K562 (cell line): Measurements from ENCODE around the gene TPGS2. TPM values are rescaled to one million over a fixed set of nuclear protein-coding genes. Genes with fewer than 3 reads are reported as not detected.

Experiments
- ATAC-seq: fragments of 200-7000 bp; cut with Tn5 transposase; 3 replicates; pipeline ENCODE4 v1.9.1; 2020; ENCODE audit warnings: moderate library complexity
- BruUV-seq: library from RNA; stranded (reverse); fragments of 400-500 nt; replicated peaks from 2 replicates; lab custom pipeline; 2021; lab: Mats Ljungman, UMichigan
- CTCF ChIA-PET: fragments of 300-600 bp; formaldehyde crosslinking; extraction: SDS; loops from one replicate; lab custom pipeline; 2021; ENCODE audit warnings: low intra/inter-chr PET ratio; lab: Yijun Ruan, JAX
- POLR2A ChIA-PET: fragments of 300-600, 350-650 bp; sonication (Branson Sonifier 250); formaldehyde crosslinking; extraction: SDS; loops from one replicate; lab custom pipeline; 2021; ENCODE audit warnings: antibody characterized with exemption, inconsistent platforms; lab: Yijun Ruan, JAX
- DNase-seq, 4 experiments: peaks; one replicate each; pipeline versions ENCODE4 v3.0.0 to v3.0.0-alpha.2; 2011 to 2018; ENCODE audit warnings: low spot score in 3 of 4, mixed read lengths in 3 of 4; ENCODE audit errors: extremely low read depth in 1 of 4
- FAIRE-seq: peaks from 2 replicates; lab custom pipeline; 2011; peaks lifted over from hg19 to GRCh38; lab: Jason Lieb, UNC
- H2AFZ ChIP-seq: 2 replicates; pipeline ENCODE4 v1.6.0; 2011; ENCODE audit warnings: low read depth, low read length, control low read depth, inconsistent platforms
- H3K27ac ChIP-seq: fragments of 200-600 bp; 3 replicates; pipeline ENCODE4 v1.8.0; 2011; ENCODE audit warnings: low read depth, mild to moderate bottlenecking, control low read depth, inconsistent platforms, low read length, moderate library complexity, mixed read lengths; ENCODE audit errors: extremely low read depth
- H3K27me3 ChIP-seq, 2 experiments: fragments of 300-600 bp in 1 of 2; 2 replicates in 1 of 2; 3 replicates in 1 of 2; pipeline versions ENCODE4 v1.6.0 to v1.8.0; 2011; ENCODE audit warnings: inconsistent platforms in 2 of 2, low read length in 2 of 2, mild to moderate bottlenecking in 1 of 2, mixed read lengths in 1 of 2, moderate library complexity in 1 of 2; ENCODE audit not compliant: control insufficient read depth in 2 of 2, insufficient read depth in 2 of 2
- H3K36me3 ChIP-seq: fragments of 300-600 bp; 3 replicates; pipeline ENCODE4 v1.8.0; 2011; ENCODE audit warnings: mild to moderate bottlenecking, low read length, inconsistent platforms; ENCODE audit not compliant: control insufficient read depth, insufficient read depth
- H3K4me1 ChIP-seq, 2 experiments: fragments of 200-600 bp in 1 of 2; replicated peaks in 1 of 2; 2 replicates in 1 of 2; 3 replicates in 1 of 2; pipeline versions ENCODE4 v1.5.1 to v1.8.0; 2011; ENCODE audit warnings: inconsistent platforms in 2 of 2, low read length in 2 of 2, mild to moderate bottlenecking in 1 of 2, mixed read lengths in 1 of 2, moderate library complexity in 1 of 2; ENCODE audit not compliant: control insufficient read depth in 2 of 2, insufficient read depth in 2 of 2
- H3K4me2 ChIP-seq: 2 replicates; pipeline ENCODE4 v1.6.1; 2011; ENCODE audit warnings: low read length, control low read depth, inconsistent platforms, mixed read lengths; ENCODE audit not compliant: insufficient read depth
- H3K4me3 ChIP-seq: fragments of 200-600 bp; sonication (generic), shearing (Covaris generic); 2 replicates; pipeline ENCODE4 v1.5.1; 2016; ENCODE audit warnings: control low read depth, inconsistent platforms
- H3K79me2 ChIP-seq: fragments of 200-600 bp; 3 replicates; pipeline ENCODE4 v1.8.0; 2011; ENCODE audit warnings: low read length, inconsistent platforms; ENCODE audit not compliant: control insufficient read depth, insufficient read depth
- H3K9ac ChIP-seq, 2 experiments: 2 replicates each; pipeline versions ENCODE4 v1.6.0 to v1.6.1; 2011; ENCODE audit warnings: low read depth in 2 of 2, low read length in 2 of 2, control low read depth in 1 of 2, inconsistent platforms in 1 of 2, mild to moderate bottlenecking in 1 of 2, mixed read lengths in 1 of 2; ENCODE audit not compliant: insufficient read depth in 1 of 2
- H3K9me1 ChIP-seq: one replicate; pipeline ENCODE4 v1.6.0; 2011; ENCODE audit warnings: inconsistent platforms, mild to moderate bottlenecking, low read length, moderate library complexity; ENCODE audit not compliant: control insufficient read depth, insufficient read depth
- H3K9me3 ChIP-seq: replicated peaks from 2 replicates; pipeline ENCODE4 v1.5.1; 2011; ENCODE audit warnings: low read depth, low read length, inconsistent platforms; ENCODE audit not compliant: control insufficient read depth, insufficient read depth
- H4K20me1 ChIP-seq: replicated peaks from 2 replicates; pipeline ENCODE4 v1.6.1; 2011; ENCODE audit warnings: low read length, inconsistent platforms, mixed read lengths; ENCODE audit not compliant: control insufficient read depth, insufficient read depth
- MTA1 ChIP-seq: fragments of 450-650 bp; IDR thresholded peaks from 2 replicates; pipeline ENCODE4 v1.6.1; 2017; ENCODE audit warnings: borderline replicate concordance
- WGBS: fragments of 100-300 bp; shearing (Covaris generic); methylation state at CpG from one replicate; pipeline ENCODE4 v1.1.6; 2016; ENCODE audit warnings: low coverage, mixed read lengths; ENCODE audit not compliant: insufficient coverage; ENCODE audit errors: missing lambda C conversion rate; 5-methylcytosine and 5-hydroxymethylcytosine counted together
- in situ Hi-C: fragments of 300-500 bp; cut with MboI; formaldehyde crosslinking; loops from 4 replicates; pipeline ENCODE4 v1.15.0; 2018; ENCODE audit warnings: inconsistent platforms, mixed read lengths
- intact Hi-C: fragments of 100-400 bp; cut with micrococcal nuclease; formaldehyde crosslinking; loops from 2 replicates; pipeline ENCODE4 v1.14.2; 2022
- polyA plus RNA-seq, 8 experiments: library from polyadenylated mRNA; depleted of rRNA in 4 of 8; stranded (reverse) in 5 of 8; unstranded in 3 of 8; fragments of >200 nt; fragmentation: Nextera tagmentation in 2 of 8; fragmentation: Illumina TruSeq in 1 of 8; extraction: Ambion mirVana in 2 of 8; extraction: Trizol in 1 of 8; gene quantifications; 2 replicates each; pipeline versions ENCODE4 v1.2.1 to v1.2.3, GENCODE V29; 2011 to 2014; ENCODE audit warnings: inconsistent platforms in 1 of 8, missing spikeins in 1 of 8
- total RNA-seq, 7 experiments: library from RNA; depleted of rRNA in 6 of 7; stranded (reverse); fragments of >200 nt in 6 of 7; fragmentation: Illumina TruSeq in 2 of 7; extraction: Trizol in 2 of 7; gene quantifications; 2 replicates each; pipeline versions ENCODE4 v1.2.1 to v1.2.3, GENCODE V29; 2011 to 2021; ENCODE audit warnings: low replicate concordance in 1 of 7
- TF ChIP-seq, protein P1 (sequence below): fragments of 250-450 bp; sonication (Bioruptor Pico); IDR thresholded peaks from 2 replicates; pipeline ENCODE4 v1.8.0; 2022; ENCODE audit warnings: inconsistent platforms, mild to moderate bottlenecking, moderate library complexity, borderline replicate concordance
- TF ChIP-seq, protein P2 (sequence below), 2 experiments: fragments of 450-650 bp; IDR thresholded peaks; 2 replicates each; pipeline ENCODE4 v1.6.1; 2018; ENCODE audit warnings: mild to moderate bottlenecking in 2 of 2, low read depth in 1 of 2; ENCODE audit not compliant: partially characterized antibody in 2 of 2

Gene TPGS2
- total and polyA plus RNA-seq, 9 of the 15 experiments (the other 6 are each of a cell fraction or from before 2014, with no cell fraction given), result 94.2 to 449 (median 134) TPM

DNA sequence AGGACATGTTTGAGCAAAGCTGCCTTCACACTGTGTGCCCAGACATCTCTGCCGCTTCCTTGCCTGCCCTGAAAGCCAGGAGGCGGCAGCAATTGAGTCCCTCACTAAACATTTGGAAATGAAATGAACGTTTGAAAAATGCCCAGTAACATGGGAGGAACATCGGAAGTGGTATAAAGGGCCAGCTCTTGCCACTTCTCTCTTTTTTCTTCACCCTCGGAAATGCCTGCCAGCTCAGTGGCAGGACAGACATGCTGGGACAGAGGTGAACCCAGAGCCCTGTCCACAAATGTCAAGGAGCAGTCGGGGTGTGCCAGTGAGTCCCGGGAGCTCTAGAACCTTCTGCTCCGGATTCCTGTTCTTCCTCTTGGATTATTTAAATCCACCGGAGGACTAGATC is 46.1 kb downstream of the TPGS2 start (continued):
- TF ChIP-seq, protein P1, sequence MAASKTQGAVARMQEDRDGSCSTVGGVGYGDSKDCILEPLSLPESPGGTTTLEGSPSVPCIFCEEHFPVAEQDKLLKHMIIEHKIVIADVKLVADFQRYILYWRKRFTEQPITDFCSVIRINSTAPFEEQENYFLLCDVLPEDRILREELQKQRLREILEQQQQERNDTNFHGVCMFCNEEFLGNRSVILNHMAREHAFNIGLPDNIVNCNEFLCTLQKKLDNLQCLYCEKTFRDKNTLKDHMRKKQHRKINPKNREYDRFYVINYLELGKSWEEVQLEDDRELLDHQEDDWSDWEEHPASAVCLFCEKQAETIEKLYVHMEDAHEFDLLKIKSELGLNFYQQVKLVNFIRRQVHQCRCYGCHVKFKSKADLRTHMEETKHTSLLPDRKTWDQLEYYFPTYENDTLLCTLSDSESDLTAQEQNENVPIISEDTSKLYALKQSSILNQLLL (CRISPR knock-in tag), result no peak
- TF ChIP-seq, all 486 proteins: peak for 0

DNA sequence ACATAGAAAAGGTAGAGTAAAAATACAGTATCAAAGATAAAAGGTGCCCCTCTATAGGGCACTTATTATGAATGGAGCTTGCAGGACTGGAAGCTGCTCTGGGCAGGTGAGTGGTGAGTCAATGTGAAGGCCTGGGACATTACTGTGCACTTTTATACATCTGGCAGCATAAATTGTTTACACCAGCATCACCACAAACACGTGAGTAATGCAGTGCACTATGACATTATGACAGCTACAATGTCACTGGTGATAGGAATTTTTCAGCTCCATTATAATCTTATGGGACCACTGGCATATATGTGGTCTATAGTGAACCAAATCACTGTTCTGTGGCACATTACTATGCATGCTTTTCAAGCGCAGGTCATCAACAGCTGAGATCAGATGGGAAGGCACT is 48.1 kb downstream of the TPGS2 start:
- DNase-seq (no peak), FAIRE-seq (no peak), ATAC-seq (no peak)
- CTCF ChIA-PET, result no interaction called here
- in situ Hi-C loops (no loop called here), intact Hi-C loops (no loop called here)
- Histone ChIP-seq H3K4me2 (no peak overlapping the region), H3K79me2 (no peaks in the 10 kb centered on the region), H3K4me3 (no peak overlapping the region), H3K27ac (no peak overlapping the region), H2AFZ (no peak overlapping the region), H3K36me3 (peaks cover 16% of the 10 kb centered on the region; the same call in 2 of the 3 replicates), H3K9me1 (no peaks in the 10 kb centered on the region), H3K9ac (no peak overlapping the region), H3K27me3 (peaks cover 2% of the 10 kb centered on the region in 2 experiments; a peak in 2 of 5 replicates), H3K4me1 (no peaks in the 10 kb centered on the region), H3K9me3 (no peaks in the 10 kb centered on the region), H4K20me1 (no peaks in the 10 kb centered on the region)
- BruUV-seq, result no TSS peak
- WGBS, result 75% methylated on average over 2 of the region's 2 CpGs
- POLR2A ChIA-PET, result interaction anchor here (0.6 to 1.0 kb wide), 2 partner anchors 13 to 215 kb away, joined by 3 to 4 read pairs; no protein-coding TSS in a partner anchor
- TF ChIP-seq, protein P2, sequence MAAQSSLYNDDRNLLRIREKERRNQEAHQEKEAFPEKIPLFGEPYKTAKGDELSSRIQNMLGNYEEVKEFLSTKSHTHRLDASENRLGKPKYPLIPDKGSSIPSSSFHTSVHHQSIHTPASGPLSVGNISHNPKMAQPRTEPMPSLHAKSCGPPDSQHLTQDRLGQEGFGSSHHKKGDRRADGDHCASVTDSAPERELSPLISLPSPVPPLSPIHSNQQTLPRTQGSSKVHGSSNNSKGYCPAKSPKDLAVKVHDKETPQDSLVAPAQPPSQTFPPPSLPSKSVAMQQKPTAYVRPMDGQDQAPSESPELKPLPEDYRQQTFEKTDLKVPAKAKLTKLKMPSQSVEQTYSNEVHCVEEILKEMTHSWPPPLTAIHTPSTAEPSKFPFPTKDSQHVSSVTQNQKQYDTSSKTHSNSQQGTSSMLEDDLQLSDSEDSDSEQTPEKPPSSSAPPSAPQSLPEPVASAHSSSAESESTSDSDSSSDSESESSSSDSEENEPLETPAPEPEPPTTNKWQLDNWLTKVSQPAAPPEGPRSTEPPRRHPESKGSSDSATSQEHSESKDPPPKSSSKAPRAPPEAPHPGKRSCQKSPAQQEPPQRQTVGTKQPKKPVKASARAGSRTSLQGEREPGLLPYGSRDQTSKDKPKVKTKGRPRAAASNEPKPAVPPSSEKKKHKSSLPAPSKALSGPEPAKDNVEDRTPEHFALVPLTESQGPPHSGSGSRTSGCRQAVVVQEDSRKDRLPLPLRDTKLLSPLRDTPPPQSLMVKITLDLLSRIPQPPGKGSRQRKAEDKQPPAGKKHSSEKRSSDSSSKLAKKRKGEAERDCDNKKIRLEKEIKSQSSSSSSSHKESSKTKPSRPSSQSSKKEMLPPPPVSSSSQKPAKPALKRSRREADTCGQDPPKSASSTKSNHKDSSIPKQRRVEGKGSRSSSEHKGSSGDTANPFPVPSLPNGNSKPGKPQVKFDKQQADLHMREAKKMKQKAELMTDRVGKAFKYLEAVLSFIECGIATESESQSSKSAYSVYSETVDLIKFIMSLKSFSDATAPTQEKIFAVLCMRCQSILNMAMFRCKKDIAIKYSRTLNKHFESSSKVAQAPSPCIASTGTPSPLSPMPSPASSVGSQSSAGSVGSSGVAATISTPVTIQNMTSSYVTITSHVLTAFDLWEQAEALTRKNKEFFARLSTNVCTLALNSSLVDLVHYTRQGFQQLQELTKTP (IDR thresholded peaks at IDR 0.05; ENCODE audit: low read depth in 1 of 2, partially characterized antibody in 2 of 2), result no peak
- TF ChIP-seq MTA1, result no peak
